Right lobe of liver (tissue), 4 donors: Measurements from ENCODE around the gene CXCL17.

Source experiments
- POLR2A ChIP-seq: fragments of 450-650 bp; IDR thresholded peaks from one replicate; pipeline ENCODE4 v1.6.1; 2017; ENCODE audit warnings: antibody characterized with exemption, mild to moderate bottlenecking
- TF ChIP-seq, protein P1 (sequence below), 4 donors: fragments of 200-600 bp in 3 of 4; fragments of 450-650 bp in 1 of 4; IDR thresholded peaks; one replicate each; pipeline versions ENCODE4 v1.5.1 to v1.8.0; 2016 to 2022; ENCODE audit warnings: antibody characterized with exemption in 4 of 4, mild to moderate bottlenecking in 2 of 4
- donor health status: DM: no; HTN: no; CAD: no.
- donor health status: DM: no; HTN: no; CAD: no.
- donor health status: DM: no; HTN: yes; CAD: no.

DNA sequence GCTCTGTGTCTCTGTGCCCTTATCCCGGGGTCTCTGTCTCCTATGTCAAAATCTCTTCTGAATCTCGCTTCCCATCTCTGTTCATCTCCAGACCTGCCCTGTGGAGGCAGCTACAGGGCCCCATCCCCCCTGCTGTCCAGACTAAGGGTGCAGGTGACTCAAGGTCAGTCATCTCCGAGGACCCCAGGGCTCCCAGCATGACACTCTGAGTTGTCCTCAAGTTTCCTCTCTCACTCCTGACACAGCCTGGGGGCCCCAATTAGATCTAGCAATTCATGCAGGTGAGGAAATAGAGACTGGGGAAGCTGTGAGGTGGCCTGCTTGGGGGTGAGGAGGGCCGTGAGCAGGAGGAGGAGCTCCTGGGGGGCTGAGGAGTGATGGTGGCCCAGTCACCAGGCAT is 50.6 kb downstream of the CXCL17 start:
- TF ChIP-seq POLR2A = no peak
- TF ChIP-seq, protein P1, sequence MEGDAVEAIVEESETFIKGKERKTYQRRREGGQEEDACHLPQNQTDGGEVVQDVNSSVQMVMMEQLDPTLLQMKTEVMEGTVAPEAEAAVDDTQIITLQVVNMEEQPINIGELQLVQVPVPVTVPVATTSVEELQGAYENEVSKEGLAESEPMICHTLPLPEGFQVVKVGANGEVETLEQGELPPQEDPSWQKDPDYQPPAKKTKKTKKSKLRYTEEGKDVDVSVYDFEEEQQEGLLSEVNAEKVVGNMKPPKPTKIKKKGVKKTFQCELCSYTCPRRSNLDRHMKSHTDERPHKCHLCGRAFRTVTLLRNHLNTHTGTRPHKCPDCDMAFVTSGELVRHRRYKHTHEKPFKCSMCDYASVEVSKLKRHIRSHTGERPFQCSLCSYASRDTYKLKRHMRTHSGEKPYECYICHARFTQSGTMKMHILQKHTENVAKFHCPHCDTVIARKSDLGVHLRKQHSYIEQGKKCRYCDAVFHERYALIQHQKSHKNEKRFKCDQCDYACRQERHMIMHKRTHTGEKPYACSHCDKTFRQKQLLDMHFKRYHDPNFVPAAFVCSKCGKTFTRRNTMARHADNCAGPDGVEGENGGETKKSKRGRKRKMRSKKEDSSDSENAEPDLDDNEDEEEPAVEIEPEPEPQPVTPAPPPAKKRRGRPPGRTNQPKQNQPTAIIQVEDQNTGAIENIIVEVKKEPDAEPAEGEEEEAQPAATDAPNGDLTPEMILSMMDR (IDR thresholded peaks at IDR 0.05) = no peak
